GM12878 (cell line): ENCODE data around the gene CELF2. TPM values are rescaled to one million over a fixed set of nuclear protein-coding genes. Genes with fewer than 3 reads are reported as not detected.

Experiments
- ATAC-seq: fragments of 200-7000 bp; cut with Tn5 transposase; 3 replicates; pipeline ENCODE4 v1.9.1; 2020; ENCODE audit warnings: mild to moderate bottlenecking, moderate library complexity
- BruUV-seq: library from RNA; stranded (reverse); fragments of 400-500 nt; replicated peaks from 2 replicates; lab custom pipeline; 2021; lab: Mats Ljungman, UMichigan
- CTCF ChIA-PET: fragments of 300-600 bp; sonication (Branson Sonifier 250); formaldehyde crosslinking; extraction: SDS; loops from one replicate; lab custom pipeline; 2021; ENCODE audit warnings: inconsistent platforms; lab: Yijun Ruan, JAX
- POLR2A ChIA-PET: fragments of 350-600 bp; formaldehyde crosslinking; extraction: SDS; loops from one replicate; lab custom pipeline; 2021; ENCODE audit warnings: inconsistent platforms; lab: Charles Lee
- RAD21 ChIA-PET: fragments of 300-600 bp; sonication (Branson Sonifier 250); formaldehyde crosslinking; loops from one replicate; lab custom pipeline; 2023; ENCODE audit warnings: antibody characterized with exemption; ENCODE audit not compliant: unreplicated experiment; lab: Charles Lee
- SMC1A ChIA-PET: fragments of 300-600 bp; sonication (Branson Sonifier 250); formaldehyde crosslinking; loops from one replicate; lab custom pipeline; 2023; ENCODE audit not compliant: unreplicated experiment, uncharacterized antibody; lab: Charles Lee
- DNase-seq: peaks from one replicate; pipeline ENCODE4 v3.0.0-alpha.2; 2011; ENCODE audit warnings: low read depth, low spot score
- FAIRE-seq: peaks from 3 replicates; lab custom pipeline; 2011; peaks lifted over from hg19 to GRCh38; lab: Jason Lieb, UNC
- H2AFZ ChIP-seq: 2 replicates; pipeline ENCODE4 v1.6.0; 2011; ENCODE audit warnings: low read depth, low read length, control low read depth; ENCODE audit not compliant: control insufficient read depth
- H3K27ac ChIP-seq: 2 replicates; pipeline ENCODE4 v1.5.1; 2011; ENCODE audit warnings: control low read depth; ENCODE audit not compliant: control insufficient read depth, insufficient read depth
- H3K27me3 ChIP-seq, 2 experiments: replicated peaks in 1 of 2; 2 replicates each; pipeline versions ENCODE4 v1.6.0 to v1.6.1; 2011; ENCODE audit warnings: low read length in 1 of 2; ENCODE audit not compliant: control insufficient read depth in 2 of 2, insufficient read depth in 2 of 2
- H3K36me3 ChIP-seq, 2 experiments: 2 replicates each; pipeline ENCODE4 v1.5.1; 2011; ENCODE audit warnings: low read length in 1 of 2; ENCODE audit not compliant: control insufficient read depth in 2 of 2, insufficient read depth in 2 of 2
- H3K4me1 ChIP-seq: 2 replicates; pipeline ENCODE4 v1.6.1; 2011; ENCODE audit warnings: mild to moderate bottlenecking, low read length, moderate library complexity, mixed read lengths; ENCODE audit not compliant: control insufficient read depth, insufficient read depth
- H3K4me2 ChIP-seq: 2 replicates; pipeline ENCODE4 v1.6.0; 2011; ENCODE audit warnings: control low read depth; ENCODE audit not compliant: control insufficient read depth, insufficient read depth
- H3K4me3 ChIP-seq: fragments of 200-600 bp; sonication (generic); 2 replicates; pipeline ENCODE4 v1.5.1; 2016
- H3K79me2 ChIP-seq: 2 replicates; pipeline ENCODE4 v1.6.0; 2011; ENCODE audit warnings: low read length; ENCODE audit not compliant: control insufficient read depth, insufficient read depth
- H3K9ac ChIP-seq: 2 replicates; pipeline ENCODE4 v1.8.0; 2011; ENCODE audit warnings: low read length, control low read depth, mixed read lengths; ENCODE audit not compliant: control insufficient read depth, insufficient read depth
- H3K9me3 ChIP-seq: replicated peaks from 3 replicates; pipeline ENCODE4 v1.5.1; 2011; ENCODE audit warnings: mild to moderate bottlenecking, low read length; ENCODE audit not compliant: control insufficient read depth, insufficient read depth
- H4K20me1 ChIP-seq: 2 replicates; pipeline ENCODE4 v1.6.0; 2011; ENCODE audit not compliant: control insufficient read depth, insufficient read depth
- BCL11A ChIP-seq: IDR thresholded peaks from 2 replicates; pipeline ENCODE4 v1.6.1; 2011; ENCODE audit warnings: low read depth, low read length
- BCL3 ChIP-seq: IDR thresholded peaks from 2 replicates; pipeline ENCODE4 v1.6.1; 2011; ENCODE audit warnings: borderline replicate concordance, low read depth, mild to moderate bottlenecking, moderate library complexity, low read length; ENCODE audit not compliant: insufficient read depth, poor library complexity, severe bottlenecking
- BHLHE40 ChIP-seq, 2 experiments: fragments of 450-650 bp in 1 of 2; IDR thresholded peaks; 2 replicates each; pipeline ENCODE4 v1.6.1; 2011 to 2017; ENCODE audit warnings: low read depth in 2 of 2, borderline replicate concordance in 1 of 2, improper control_type of control experiment in 1 of 2, low read length in 1 of 2, mild to moderate bottlenecking in 1 of 2
- CREM ChIP-seq: IDR thresholded peaks from 2 replicates; pipeline ENCODE4 v1.6.1; 2014; ENCODE audit warnings: antibody characterized with exemption, low read depth
- DPF2 ChIP-seq: fragments of 450-650 bp; IDR thresholded peaks from 2 replicates; pipeline ENCODE4 v1.6.1; 2017; ENCODE audit warnings: mild to moderate bottlenecking
- EED ChIP-seq: sonication (generic); IDR thresholded peaks from 2 replicates; pipeline ENCODE4 v1.6.1; 2016; ENCODE audit warnings: antibody characterized with exemption, low read depth
- EP300 ChIP-seq, 2 experiments: fragments of 150-350 bp in 1 of 2; IDR thresholded peaks; 2 replicates each; pipeline ENCODE4 v1.6.1; 2011 to 2012; ENCODE audit warnings: low read depth in 2 of 2, low read length in 2 of 2, borderline replicate concordance in 1 of 2, improper control_type of control experiment in 1 of 2, inconsistent platforms in 1 of 2; ENCODE audit not compliant: control insufficient read depth in 1 of 2
- FOS ChIP-seq: IDR thresholded peaks from 3 replicates; pipeline ENCODE4 v1.6.1; 2011; ENCODE audit warnings: borderline replicate concordance; ENCODE audit not compliant: insufficient read length; ENCODE audit errors: extremely low read depth
- IKZF1 ChIP-seq: fragments of 450-650 bp; conservative IDR thresholded peaks from 2 replicates; pipeline ENCODE4 v1.6.1; 2017; ENCODE audit warnings: antibody characterized with exemption, mild to moderate bottlenecking
- IRF4 ChIP-seq: IDR thresholded peaks from 2 replicates; pipeline ENCODE4 v1.6.1; 2011; ENCODE audit warnings: low read depth, low read length
- JUNB ChIP-seq: IDR thresholded peaks from 2 replicates; pipeline ENCODE4 v1.6.1; 2016; ENCODE audit warnings: antibody characterized with exemption, mild to moderate bottlenecking
- MEF2A ChIP-seq: IDR thresholded peaks from 2 replicates; pipeline ENCODE4 v1.6.1; 2011; ENCODE audit warnings: low read depth, mild to moderate bottlenecking, low read length, moderate library complexity; ENCODE audit not compliant: insufficient read depth
- MTA2 ChIP-seq: fragments of 450-650 bp; IDR thresholded peaks from 2 replicates; pipeline ENCODE4 v1.6.1; 2016; ENCODE audit warnings: low read depth, mild to moderate bottlenecking, moderate library complexity
- MTA3 ChIP-seq: IDR thresholded peaks from 2 replicates; pipeline ENCODE4 v1.6.1; 2012; ENCODE audit warnings: low read length, inconsistent platforms, borderline replicate concordance
- MXI1 ChIP-seq: fragments of 150-350 bp; IDR thresholded peaks from 2 replicates; pipeline ENCODE4 v1.6.1; 2011; ENCODE audit warnings: low read depth, mild to moderate bottlenecking, inconsistent platforms, low read length, improper control_type of control experiment
- MYC ChIP-seq: IDR thresholded peaks from 2 replicates; pipeline ENCODE4 v1.6.1; 2011; ENCODE audit warnings: mild to moderate bottlenecking, low read length, moderate library complexity, inconsistent platforms; ENCODE audit not compliant: insufficient read depth, insufficient replicate concordance, insufficient read length, severe bottlenecking
- NFIC ChIP-seq: IDR thresholded peaks from 2 replicates; pipeline ENCODE4 v1.6.1; 2012; ENCODE audit warnings: low read depth, mild to moderate bottlenecking, inconsistent platforms, low read length, moderate library complexity
- POU2F2 ChIP-seq: IDR thresholded peaks from 3 replicates; pipeline ENCODE4 v1.6.1; 2011; ENCODE audit warnings: low read depth, mild to moderate bottlenecking, low read length, borderline replicate concordance
- RB1 ChIP-seq: fragments of 450-650 bp; formaldehyde crosslinking; IDR thresholded peaks from 2 replicates; pipeline ENCODE4 v1.6.1; 2017; ENCODE audit warnings: mild to moderate bottlenecking, borderline replicate concordance
- RUNX3 ChIP-seq: IDR thresholded peaks from 2 replicates; pipeline ENCODE4 v1.6.1; 2012; ENCODE audit warnings: low read length, inconsistent platforms
- SIN3A ChIP-seq: IDR thresholded peaks from 2 replicates; pipeline ENCODE4 v1.6.1; 2012; ENCODE audit warnings: low read depth, low read length, improper control_type of control experiment
- SPI1 ChIP-seq: IDR thresholded peaks from 2 replicates; pipeline ENCODE4 v1.6.1; 2011; ENCODE audit warnings: low read depth, mild to moderate bottlenecking, low read length, moderate library complexity, borderline replicate concordance; ENCODE audit not compliant: insufficient read depth
- ZNF217 ChIP-seq: fragments of 450-650 bp; IDR thresholded peaks from 2 replicates; pipeline ENCODE4 v1.6.1; 2017; ENCODE audit warnings: antibody characterized with exemption, mild to moderate bottlenecking
- WGBS: methylation state at CpG from one replicate; pipeline ENCODE4 v1.1.6; 2016; ENCODE audit warnings: low lambda C conversion rate; ENCODE audit not compliant: insufficient replicate concordance, insufficient coverage; ENCODE audit errors: missing lambda C conversion rate; 5-methylcytosine and 5-hydroxymethylcytosine counted together
- in situ Hi-C: fragments of 300-500 bp; cut with MboI; formaldehyde crosslinking; loops from 9 replicates; pipeline ENCODE4 v1.14.3; 2018; ENCODE audit warnings: mixed read lengths
- intact Hi-C: fragments of 100-400 bp; cut with micrococcal nuclease; formaldehyde crosslinking; loops from one replicate; pipeline ENCODE4 v1.14.2; 2022; ENCODE audit not compliant: unreplicated experiment
- polyA plus RNA-seq, 11 experiments: library from polyadenylated mRNA; depleted of rRNA in 4 of 11; unstranded in 6 of 11; stranded (reverse) in 5 of 11; fragments of >200 nt; fragmentation: Nextera tagmentation in 4 of 11; fragmentation: Illumina TruSeq in 1 of 11; extraction: Ambion mirVana in 4 of 11; extraction: Trizol in 1 of 11; gene quantifications; 1 replicate in 1 of 11; 2 replicates in 10 of 11; pipeline versions ENCODE4 v1.2.1 to v1.2.3, GENCODE V29; 2011 to 2016; ENCODE audit warnings: inconsistent platforms in 2 of 11, missing spikeins in 2 of 11, low read depth in 1 of 11
- total RNA-seq, 4 experiments: library from RNA; depleted of rRNA in 3 of 4; stranded (reverse); fragments of >200 nt in 3 of 4; fragmentation: Illumina TruSeq in 1 of 4; extraction: Trizol in 1 of 4; gene quantifications; 2 replicates each; pipeline versions ENCODE4 v1.2.1 to v1.2.3, GENCODE V29; 2013 to 2021

Gene CELF2
- total and polyA plus RNA-seq, 10 of the 15 experiments (the other 5 are each of a cell fraction or from before 2014, with no cell fraction given): 20.8 to 129 (median 86.3) TPM

GRCh38 chr10:11236234-11236633 lies 218.6 kb downstream of the CELF2 start:
- 0% methylated on average over 2 of the region's 2 CpGs for WGBS
- peak overlapping the region; percentile 74 for H3K27ac ChIP-seq
- no peaks in the 10 kb centered on the region for H3K9me3 ChIP-seq
- CTCF ChIA-PET: interaction anchor here (0.7 to 4.4 kb wide), 12 partner anchors 9 to 911 kb away, joined by 3 to 27 read pairs (median 4); no protein-coding TSS in a partner anchor
- RAD21 ChIA-PET: interaction anchor here (0.8 to 15.0 kb wide), 10 partner anchors 8 to 123 kb away, joined by 3 to 212 read pairs (median 19); no protein-coding TSS in a partner anchor
- peaks cover 6 to 20% of the 10 kb centered on the region in 2 experiments for H3K36me3 ChIP-seq
- SMC1A ChIA-PET: interaction anchor here (0.7 to 15.6 kb wide), 19 partner anchors 9 to 123 kb away, joined by 3 to 417 read pairs (median 5); no protein-coding TSS in a partner anchor
- no peaks in the 10 kb centered on the region for H3K27me3 ChIP-seq
- DNase-seq (no peak), ATAC-seq (peak; percentile 69), FAIRE-seq (peak; percentile 75)
- intact Hi-C loops (no loop called here), in situ Hi-C loops (no loop called here)
- H3K9ac ChIP-seq: no peak overlapping the region
- POLR2A ChIA-PET: interaction anchor here (0.5 to 5.3 kb wide), 10 partner anchors 10 to 509 kb away, joined by 3 to 33 read pairs (median 5); no protein-coding TSS in a partner anchor
- 0 out of 2 replicates have a peak, but pooled peaks cover 2% of the 10 kb centered on the region for H4K20me1 ChIP-seq
- peaks cover 88% of the 10 kb centered on the region for H3K79me2 ChIP-seq
- H3K4me1 ChIP-seq: peaks cover 71% of the 10 kb centered on the region
- BruUV-seq: no TSS peak
- no peak overlapping the region for H2AFZ ChIP-seq
- H3K4me2 ChIP-seq: peak overlapping the region; percentile 57
- H3K4me3 ChIP-seq: peak overlapping the region; percentile 36; the same call in 1 of the 2 replicates
- TF ChIP-seq MEF2A (0 out of 2 replicates have a peak, but pooled peaks have one; percentile 61), NFIC (peak; percentile 79), MTA3 (0 out of 2 replicates have a peak, but pooled peaks have one; percentile 2), RUNX3 (peak; percentile 95), IKZF1 (peak; percentile 69), RB1 (no peak), JUNB (peak; percentile 84), MXI1 (peak; percentile 27; the same call in 1 of the 2 replicates), FOS (no peak), ZNF217 (0 out of 2 replicates have a peak, but pooled peaks have one; percentile 65), CREM (peak; percentile 48; the same call in 1 of the 2 replicates), IRF4 (peak; percentile 70; the same call in 1 of the 2 replicates), EED (peak; percentile 64; the same call in 1 of the 2 replicates), BCL11A (peak; percentile 75; the same call in 1 of the 2 replicates), BHLHE40 (IDR thresholded peaks at IDR 0.05; ENCODE audit: borderline replicate concordance in 1 of 2, low read depth in 2 of 2, low read length in 1 of 2) (peak in 1 of 2 experiments; percentile 46; a peak in 1 of 4 replicates), MYC (no peak), DPF2 (peak; percentile 45; the same call in 1 of the 2 replicates), BCL3 (peak; percentile 41), SPI1 (no peak), EP300 (IDR thresholded peaks at IDR 0.05; ENCODE audit: borderline replicate concordance in 1 of 2, control insufficient read depth in 1 of 2, low read depth in 2 of 2, low read length in 2 of 2) (peak in 1 of 2 experiments; percentile 63; a peak in 1 of 4 replicates), POU2F2 (0 out of 3 replicates have a peak, but pooled peaks have one; percentile 24), MTA2 (peak; percentile 69; the same call in 1 of the 2 replicates), SIN3A (no peak)
